Daoy (cell line): ENCODE results near the gene EZH2. TPM values are rescaled to one million over a fixed set of nuclear protein-coding genes. Genes with fewer than 3 reads are reported as not detected.

Source experiments
- DNase-seq: peaks from one replicate; pipeline ENCODE4 v3.0.0-alpha.2; 2015; ENCODE audit warnings: low read depth
- total RNA-seq: library from RNA; depleted of rRNA; stranded (reverse); fragments of >200 nt; shearing (Covaris generic); gene quantifications from 2 replicates; pipeline ENCODE4 v1.2.3, GENCODE V29; 2014; rRNA removed

EZH2 gene
- 70.1 and 79.1 TPM in 2 replicates for total RNA-seq

GRCh38 chr7:148884049-148884298 lies at the start of gene EZH2:
Gene EZH2, minus strand, starts transcription at chr7:148884291. Its CDS starts 36,993 bp downstream, at chr7:148847298.
- no peak for DNase-seq

GRCh38 chr7:148931470-148931869 lies 47.4 kb upstream of the EZH2 start:
- DNase-seq: no peak

- DNase-seq: no peak
Measured at GRCh38 chr7:148930335-148930734, 46.2 kb upstream of the EZH2 start.

GRCh38 chr7:148929176-148929575 lies 45.1 kb upstream of the EZH2 start:
- no peak for DNase-seq

GRCh38 chr7:148927123-148928045 lies 43.3 kb upstream of the EZH2 start:
- no peak for DNase-seq

GRCh38 chr7:148925836-148926235 lies 41.7 kb upstream of the EZH2 start:
- no peak for DNase-seq

- no peak for DNase-seq
Measured at GRCh38 chr7:148924011-148924410, 39.9 kb upstream of the EZH2 start.

GRCh38 chr7:148921806-148922205 lies 37.7 kb upstream of the EZH2 start:
- DNase-seq: no peak

GRCh38 chr7:148921189-148921588 lies 37.1 kb upstream of the EZH2 start:
- no peak for DNase-seq

- DNase-seq: no peak
Measured at GRCh38 chr7:148919859-148920258, 35.8 kb upstream of the EZH2 start.

- DNase-seq: no peak
Measured at GRCh38 chr7:148918058-148918596, 34.0 kb upstream of the EZH2 start.

- peak; percentile 23 for DNase-seq
Measured at GRCh38 chr7:148916186-148916585, 32.1 kb upstream of the EZH2 start.

- no peak for DNase-seq
Measured at GRCh38 chr7:148915211-148915610, 31.1 kb upstream of the EZH2 start.

GRCh38 chr7:148914208-148914777 lies 30.2 kb upstream of the EZH2 start:
- peak; percentile 88 for DNase-seq

- DNase-seq: no peak
Measured at GRCh38 chr7:148912758-148913541, 28.9 kb upstream of the EZH2 start.

GRCh38 chr7:148912151-148912550 lies 28.1 kb upstream of the EZH2 start:
- no peak for DNase-seq

- DNase-seq: no peak
Measured at GRCh38 chr7:148911626-148912025, 27.5 kb upstream of the EZH2 start.

- DNase-seq: no peak
Measured at GRCh38 chr7:148909568-148909967, 25.5 kb upstream of the EZH2 start.

GRCh38 chr7:148906707-148907498 lies 22.8 kb upstream of the EZH2 start:
- DNase-seq: no peak

- no peak for DNase-seq
Measured at GRCh38 chr7:148905093-148905666, 21.1 kb upstream of the EZH2 start.

- DNase-seq: no peak
Measured at GRCh38 chr7:148903504-148903903, 19.4 kb upstream of the EZH2 start.
